IMR-90 (cell line): ENCODE measurements around the gene RPTOR.
A peak's percentile ranks its signal among the peaks of the same experiment; 100 is the strongest.

Experiments
- BHLHE40 ChIP-seq: fragments of 150-350 bp; IDR thresholded peaks from 2 replicates; pipeline ENCODE4 v1.6.1; 2016; ENCODE audit warnings: mild to moderate bottlenecking, low read depth, low read length
- CEBPB ChIP-seq: IDR thresholded peaks from 2 replicates; pipeline ENCODE4 v1.6.1; 2012; ENCODE audit warnings: low read depth, low read length, improper control_type of control experiment
- FOS ChIP-seq: fragments of 150-350 bp; IDR thresholded peaks from 2 replicates; pipeline ENCODE4 v1.6.1; 2016; ENCODE audit warnings: low read depth, low read length
- MAFK ChIP-seq: IDR thresholded peaks from 2 replicates; pipeline ENCODE4 v1.6.1; 2012; ENCODE audit warnings: low read depth, low read length, improper control_type of control experiment
- MAZ ChIP-seq: IDR thresholded peaks from 2 replicates; pipeline ENCODE4 v1.6.1; 2012; ENCODE audit warnings: low read depth, mild to moderate bottlenecking, low read length, improper control_type of control experiment, moderate library complexity, borderline replicate concordance
- MXI1 ChIP-seq: IDR thresholded peaks from 2 replicates; pipeline ENCODE4 v1.6.1; 2012; ENCODE audit warnings: low read depth, mild to moderate bottlenecking, low read length, moderate library complexity, borderline replicate concordance
- POLR2A ChIP-seq: IDR thresholded peaks from 2 replicates; pipeline ENCODE4 v1.6.1; 2012; ENCODE audit warnings: mild to moderate bottlenecking, low read depth, low read length
- RCOR1 ChIP-seq: IDR thresholded peaks from 2 replicates; pipeline ENCODE4 v1.6.1; 2012; ENCODE audit warnings: mild to moderate bottlenecking, low read length, improper control_type of control experiment; ENCODE audit not compliant: insufficient replicate concordance
- SMC3 ChIP-seq: fragments of 150-350 bp; IDR thresholded peaks from 2 replicates; pipeline ENCODE4 v1.6.1; 2016; ENCODE audit warnings: low read depth, mild to moderate bottlenecking, antibody characterized with exemption, low read length, moderate library complexity
- TF ChIP-seq, protein P1 (sequence below): conservative IDR thresholded peaks from 2 replicates; pipeline ENCODE4 v1.5.1; 2012; ENCODE audit warnings: mild to moderate bottlenecking, low read depth, low read length, improper control_type of control experiment

DNA sequence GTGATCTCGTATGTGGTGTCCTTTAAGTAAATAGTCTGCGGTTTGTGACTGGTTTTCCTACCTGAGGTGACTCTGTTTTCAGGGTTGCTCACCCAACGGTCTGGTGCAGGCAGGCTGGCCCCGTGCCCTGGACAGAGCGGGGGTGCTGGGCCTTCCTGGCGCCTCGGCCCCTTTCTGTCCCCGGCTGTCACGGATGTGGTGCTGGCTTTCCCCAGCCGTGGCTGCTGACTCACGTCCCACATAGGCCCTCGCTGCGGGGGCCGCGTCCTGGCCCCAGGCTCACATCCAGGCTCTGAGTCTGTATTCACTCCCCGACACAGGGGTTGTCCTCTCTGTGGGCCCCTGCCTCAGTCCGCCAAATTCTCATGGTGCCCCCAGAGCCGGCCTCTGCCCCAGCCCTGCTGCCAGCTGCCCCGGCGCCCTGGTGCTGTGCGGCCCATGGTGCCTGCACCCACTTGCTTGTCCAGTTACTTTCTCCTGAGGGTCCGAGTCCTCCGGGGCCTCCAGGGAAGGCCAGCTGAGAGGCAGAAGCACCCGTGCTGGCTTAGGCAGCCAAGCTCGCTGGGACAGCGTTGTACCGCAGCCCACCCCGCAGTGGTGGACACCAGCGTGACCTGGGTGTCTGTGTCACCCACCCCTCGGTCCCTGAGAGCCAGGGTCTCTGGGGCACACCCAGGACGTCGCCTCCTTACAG lies 452.9 kb downstream of the RPTOR start:
- TF ChIP-seq CEBPB (no peak), POLR2A (no peak), RCOR1 (no peak), MAZ (no peak), MXI1 (no peak), BHLHE40 (no peak), MAFK (no peak), FOS (0 out of 2 replicates have a peak, but pooled peaks have one; percentile 6), SMC3 (no peak)
- TF ChIP-seq, protein P1, sequence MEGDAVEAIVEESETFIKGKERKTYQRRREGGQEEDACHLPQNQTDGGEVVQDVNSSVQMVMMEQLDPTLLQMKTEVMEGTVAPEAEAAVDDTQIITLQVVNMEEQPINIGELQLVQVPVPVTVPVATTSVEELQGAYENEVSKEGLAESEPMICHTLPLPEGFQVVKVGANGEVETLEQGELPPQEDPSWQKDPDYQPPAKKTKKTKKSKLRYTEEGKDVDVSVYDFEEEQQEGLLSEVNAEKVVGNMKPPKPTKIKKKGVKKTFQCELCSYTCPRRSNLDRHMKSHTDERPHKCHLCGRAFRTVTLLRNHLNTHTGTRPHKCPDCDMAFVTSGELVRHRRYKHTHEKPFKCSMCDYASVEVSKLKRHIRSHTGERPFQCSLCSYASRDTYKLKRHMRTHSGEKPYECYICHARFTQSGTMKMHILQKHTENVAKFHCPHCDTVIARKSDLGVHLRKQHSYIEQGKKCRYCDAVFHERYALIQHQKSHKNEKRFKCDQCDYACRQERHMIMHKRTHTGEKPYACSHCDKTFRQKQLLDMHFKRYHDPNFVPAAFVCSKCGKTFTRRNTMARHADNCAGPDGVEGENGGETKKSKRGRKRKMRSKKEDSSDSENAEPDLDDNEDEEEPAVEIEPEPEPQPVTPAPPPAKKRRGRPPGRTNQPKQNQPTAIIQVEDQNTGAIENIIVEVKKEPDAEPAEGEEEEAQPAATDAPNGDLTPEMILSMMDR: no peak
